CD1c-positive myeloid dendritic cell (primary cell): ENCODE measurements around the gene PTPRN2.
"Not testable (repeated sequence)": the region's sequence is repeated elsewhere in the genome, so short reads cannot be mapped to it uniquely, and the experiment has no call there.

Experiments used
- DNase-seq: peaks from one replicate; pipeline ENCODE4 v3.0.0-alpha.2; 2016; ENCODE audit errors: extremely low spot score

Gene PTPRN2

GRCh38 chr7:157666530-157667040, 921.0 kb downstream of the PTPRN2 start:
- no peak for DNase-seq

DNA sequence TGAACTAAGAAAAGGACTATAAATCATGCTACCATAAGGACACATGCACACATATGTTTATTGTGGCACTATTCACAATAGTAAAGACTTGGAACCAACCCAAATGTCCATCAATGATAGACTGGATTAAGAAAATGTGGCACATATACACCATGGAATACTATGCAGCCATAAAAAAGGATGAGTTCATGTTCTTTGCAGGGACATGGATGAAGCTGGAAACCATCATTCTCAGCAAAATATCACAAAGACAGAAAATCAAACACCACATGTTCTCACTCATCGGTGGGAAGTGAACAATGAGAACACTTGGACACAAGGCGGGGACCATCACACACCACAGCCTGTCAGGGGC, 922.0 kb downstream of the PTPRN2 start:
- DNase-seq = not testable (repeated sequence)

DNA sequence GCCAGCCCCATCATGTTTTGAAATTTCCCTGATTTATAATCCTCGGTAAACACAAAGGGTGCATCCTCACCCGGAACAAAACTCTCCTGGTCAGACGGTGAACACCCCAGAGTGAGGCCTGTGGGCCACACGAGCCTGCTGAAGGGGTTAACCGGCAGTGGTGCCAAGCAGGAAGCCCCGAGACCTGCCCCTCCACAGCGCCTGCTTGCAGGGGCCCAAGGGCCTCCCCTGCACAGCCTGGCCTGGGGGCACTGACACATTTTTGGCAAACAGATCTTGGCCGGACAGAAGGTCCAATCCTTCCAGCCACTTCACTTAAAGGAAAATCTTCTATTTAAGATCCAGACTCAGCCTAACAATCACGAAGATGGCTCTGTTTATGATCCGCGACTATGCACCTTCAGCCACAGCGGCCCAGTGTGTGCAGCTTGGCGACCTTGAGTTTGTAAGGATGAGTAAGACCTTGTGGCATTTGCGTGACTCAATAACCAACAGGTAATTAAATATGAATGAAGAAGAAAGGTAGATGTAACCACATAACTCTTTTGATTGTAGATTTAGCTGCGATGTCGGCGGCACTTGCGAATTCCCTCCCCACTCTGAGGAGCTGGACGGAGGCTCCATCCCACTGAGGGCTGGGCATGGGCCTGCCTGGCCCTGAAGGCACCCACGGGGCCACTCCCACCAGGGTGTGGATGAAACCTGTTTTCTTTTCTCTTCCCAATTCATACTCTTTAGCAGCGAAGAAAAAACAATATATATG, 922.6 kb downstream of the PTPRN2 start:
- DNase-seq = no peak

GRCh38 chr7:157664034-157664433, 923.6 kb downstream of the PTPRN2 start:
- DNase-seq = no peak

GRCh38 chr7:157662981-157663716, 924.5 kb downstream of the PTPRN2 start:
- DNase-seq = no peak

DNA sequence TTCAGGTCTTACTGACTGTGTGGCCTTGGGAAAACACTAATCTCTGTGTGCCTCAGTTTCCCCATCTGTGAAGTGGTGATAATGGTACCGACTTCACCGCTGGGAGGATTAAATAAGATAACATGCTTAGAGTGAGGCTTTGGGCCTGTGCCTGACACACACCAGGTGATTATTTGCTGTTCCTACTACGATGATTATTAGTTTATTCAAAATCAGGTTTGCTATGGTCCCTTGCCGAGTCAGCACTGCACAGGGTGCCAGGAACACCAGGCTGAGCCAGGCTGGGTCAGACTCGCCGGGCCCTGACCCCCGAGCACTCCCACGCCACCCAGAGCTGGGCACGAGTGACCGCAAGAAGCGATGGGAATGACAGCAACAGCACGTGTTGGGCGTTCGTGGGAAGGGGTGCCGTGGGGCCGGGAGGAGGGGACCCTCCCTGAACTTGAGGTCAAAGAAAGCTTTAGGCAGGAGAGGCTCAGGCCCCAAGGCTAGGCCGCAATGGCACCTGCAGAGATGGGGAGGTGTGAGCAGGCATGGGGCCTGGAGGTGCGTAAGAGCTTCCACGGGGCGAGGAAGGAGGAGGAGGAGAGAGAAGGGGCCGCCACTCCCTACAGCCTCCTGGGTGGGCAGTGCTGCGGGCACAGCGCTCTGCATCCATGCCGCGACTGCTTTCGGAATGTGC, 925.4 kb downstream of the PTPRN2 start:
- DNase-seq = no peak

- DNase-seq = no peak
Measured at GRCh38 chr7:157661611-157661975, 926.0 kb downstream of the PTPRN2 start.

- no peak for DNase-seq
Measured at GRCh38 chr7:157660971-157661610, 926.5 kb downstream of the PTPRN2 start.

DNA sequence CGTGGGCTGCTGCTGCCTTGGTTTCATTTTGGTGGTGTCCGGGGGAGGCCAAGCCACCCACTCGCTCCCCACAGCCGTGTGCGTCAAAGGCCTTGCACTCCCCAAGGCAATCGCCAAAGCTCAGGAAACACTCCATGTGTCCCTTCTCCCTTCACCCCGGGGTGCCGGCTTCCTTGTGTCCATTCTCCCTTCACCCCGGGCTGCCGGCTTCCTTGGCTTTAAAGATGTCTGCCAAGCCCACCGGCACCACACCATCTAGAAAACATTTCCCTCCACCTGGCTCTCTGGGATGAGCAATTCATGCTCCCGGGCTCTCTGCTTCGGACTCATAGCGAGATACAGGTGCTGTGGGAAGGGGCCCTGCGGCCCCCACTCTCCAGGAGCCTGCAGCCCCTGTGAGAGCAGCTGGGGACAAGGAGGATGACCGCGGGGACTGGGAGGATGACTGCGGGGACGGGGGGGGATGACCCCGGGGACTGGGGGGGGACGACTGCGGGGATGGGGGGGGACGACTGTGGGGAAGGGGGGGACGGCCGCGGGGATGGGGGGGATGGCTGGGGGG, 928.7 kb downstream of the PTPRN2 start:
- DNase-seq = no peak

DNA sequence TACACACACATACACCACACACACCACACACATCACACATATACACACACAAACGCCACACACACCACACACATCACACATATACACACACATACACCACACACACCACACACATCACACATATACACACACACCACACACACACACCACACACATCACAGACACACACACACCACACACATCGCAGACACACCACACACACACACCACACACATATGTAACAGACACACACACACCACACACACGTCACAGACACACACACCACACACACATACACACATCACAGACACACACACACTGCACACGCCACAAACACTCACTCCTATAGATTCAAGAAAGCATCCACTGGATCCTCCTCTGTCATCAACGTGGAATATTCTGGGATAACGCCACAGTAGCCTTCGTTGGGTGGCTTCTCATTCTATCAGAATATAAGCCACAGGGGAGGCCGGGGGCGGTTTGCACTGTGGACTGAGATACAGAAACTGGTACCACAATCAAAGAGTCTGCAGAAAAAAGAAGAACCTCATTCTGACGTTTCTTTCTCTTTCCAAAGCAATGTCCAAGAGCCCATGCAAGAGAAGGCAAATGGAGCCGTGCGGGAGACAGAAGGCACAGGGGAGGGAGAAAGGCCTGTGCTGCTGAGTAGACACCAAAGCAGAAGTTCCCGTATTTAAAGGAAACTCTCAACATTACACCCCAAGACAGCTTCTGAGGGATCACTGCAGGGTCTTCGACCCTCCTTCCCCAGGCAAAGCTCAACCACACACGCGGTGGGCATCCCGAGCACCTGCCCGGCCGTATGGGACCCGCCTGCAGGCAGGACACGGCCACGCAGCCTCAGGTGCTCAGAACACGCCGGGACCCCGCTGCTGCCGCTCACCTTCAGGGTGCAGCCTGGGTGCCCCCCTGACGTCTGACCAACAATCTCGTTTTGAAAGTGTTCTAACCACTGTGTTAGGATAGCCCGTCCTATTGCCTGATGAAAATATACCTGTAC, 929.6 kb downstream of the PTPRN2 start:
- DNase-seq = no peak

- DNase-seq = no peak
Measured at GRCh38 chr7:157656195-157656769, 931.3 kb downstream of the PTPRN2 start.

DNA sequence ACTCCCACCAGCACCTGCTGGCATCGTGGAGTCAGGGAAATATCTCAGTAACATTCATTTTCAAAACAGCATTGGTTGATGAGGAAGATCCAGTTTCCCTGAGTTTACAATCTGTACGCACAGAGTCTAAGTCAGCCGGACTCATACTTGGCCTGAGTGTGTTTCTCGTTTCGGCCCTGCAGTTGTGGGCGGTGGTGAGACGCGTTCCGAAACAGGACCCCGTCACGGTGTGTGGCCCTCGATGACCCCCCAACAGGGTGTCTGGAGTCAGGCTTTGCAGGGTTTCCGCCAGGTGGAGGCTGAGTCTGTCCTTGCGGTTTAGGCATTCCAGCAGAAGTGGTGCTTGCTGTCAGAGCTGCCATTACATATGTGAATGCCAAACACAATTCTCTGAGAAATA, 933.3 kb downstream of the PTPRN2 start:
- no peak for DNase-seq

- DNase-seq = no peak
Measured at GRCh38 chr7:157653827-157654207, 933.8 kb downstream of the PTPRN2 start.

GRCh38 chr7:157652954-157653826, 934.4 kb downstream of the PTPRN2 start:
- no peak for DNase-seq

DNA sequence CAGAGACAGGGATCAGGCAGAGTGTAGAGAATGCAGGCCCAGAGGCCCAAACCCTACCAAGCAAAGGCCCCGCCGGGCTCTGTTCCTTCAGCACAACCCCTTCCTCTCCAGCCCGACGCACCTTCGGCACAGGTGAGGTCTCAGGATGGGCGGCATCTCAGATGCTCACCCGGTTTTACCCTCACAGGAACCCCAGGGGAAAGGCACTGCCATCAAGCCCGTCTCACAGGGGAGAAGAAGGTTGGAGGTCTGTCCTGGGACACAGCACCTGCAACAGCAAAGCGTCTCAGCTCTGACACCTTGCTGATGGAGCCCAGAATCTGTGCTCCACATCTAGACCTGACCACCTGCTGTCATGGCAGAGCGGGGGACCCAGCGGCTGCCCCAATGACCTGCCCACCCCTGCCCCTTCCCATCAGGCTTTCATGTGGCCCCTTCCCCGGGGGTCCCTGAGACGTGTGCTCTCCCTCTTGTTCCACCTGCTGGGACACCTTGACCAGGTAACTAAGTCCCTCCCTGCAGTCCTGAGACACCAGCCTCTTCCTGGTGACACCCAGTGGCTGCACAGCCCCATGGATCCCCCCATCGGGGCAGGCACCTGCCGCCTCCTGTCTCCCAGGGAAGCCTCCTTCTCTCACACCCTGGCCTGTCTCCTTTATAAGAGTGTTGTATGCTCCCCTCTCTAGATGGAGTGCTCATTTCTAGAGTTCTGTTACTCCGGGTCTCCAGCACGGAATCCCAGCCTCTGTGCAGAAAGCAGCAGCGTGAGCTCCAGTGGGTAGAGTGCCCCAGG, 935.3 kb downstream of the PTPRN2 start:
- DNase-seq = no peak

- no peak for DNase-seq
Measured at GRCh38 chr7:157651366-157652160, 936.1 kb downstream of the PTPRN2 start.

DNA sequence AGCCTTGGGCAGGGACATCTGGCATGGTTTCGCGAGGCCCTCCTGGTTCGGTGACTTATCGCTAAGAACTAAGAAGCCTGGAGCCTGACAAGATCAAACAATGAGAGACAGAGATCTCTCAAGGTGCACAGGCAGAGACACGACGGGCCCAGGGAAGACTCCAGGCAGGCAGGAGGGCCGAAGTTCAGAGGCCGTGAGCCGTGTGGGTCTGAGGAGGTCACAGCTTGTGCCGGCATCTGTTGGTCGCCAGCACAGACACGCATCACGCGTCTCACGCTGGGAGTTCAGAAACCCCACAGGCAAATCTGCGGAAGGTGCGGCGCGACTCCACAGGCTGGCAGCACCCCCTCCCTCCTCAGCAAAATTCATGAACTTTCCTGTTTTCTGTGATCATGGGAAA, 936.8 kb downstream of the PTPRN2 start:
- DNase-seq = no peak
